Left hindlimb (tissue), 1 donor: Measurements from ENCODE around the gene SNX6.
"Not testable (repeated sequence)": the region's sequence is repeated elsewhere in the genome, so short reads cannot be mapped to it uniquely, and the experiment has no call there.

Experiments
- DNase-seq: peaks from one replicate; pipeline ENCODE4 v3.0.0-alpha.2; 2018

Gene SNX6

GRCh38 chr14:34520304-34520970 lies 109.5 kb downstream of the SNX6 start:
- DNase-seq: not testable (repeated sequence)
